DMS79 treated with DMSO at 0.1 percent for 48 hours (cell line): ENCODE data around the gene PROX2.

ENCODE experiments used
- DNase-seq: peaks from one replicate; lab custom pipeline; 2025; lab: John Stamatoyannopoulos, UW

PROX2 gene

GRCh38 chr14:74843653-74844052, 32.3 kb downstream of the PROX2 start:
- no peak for DNase-seq

- DNase-seq, result no peak
Observed at GRCh38 chr14:74841230-74842207, 34.4 kb downstream of the PROX2 start.

GRCh38 chr14:74840603-74841030, 35.3 kb downstream of the PROX2 start:
- DNase-seq, result no peak

- no peak for DNase-seq
Observed at GRCh38 chr14:74838166-74838565, 37.8 kb downstream of the PROX2 start.

GRCh38 chr14:74836251-74836960, 39.5 kb downstream of the PROX2 start:
- DNase-seq, result no peak

GRCh38 chr14:74835645-74836250, 40.2 kb downstream of the PROX2 start:
- no peak for DNase-seq

- DNase-seq, result no peak
Observed at GRCh38 chr14:74834692-74835392, 41.1 kb downstream of the PROX2 start.

GRCh38 chr14:74832849-74833248, 43.1 kb downstream of the PROX2 start:
- no peak for DNase-seq

- DNase-seq, result no peak
Observed at GRCh38 chr14:74829251-74829650, 46.7 kb downstream of the PROX2 start.

- no peak for DNase-seq
Observed at GRCh38 chr14:74826574-74826973, 49.4 kb downstream of the PROX2 start.
